Ramos (cell line): ENCODE measurements around the gene NKAIN4.

Experiments used
- in situ Hi-C: fragments of 300-500 bp; cut with MboI; formaldehyde crosslinking; loops from one replicate; pipeline ENCODE4 v1.14.3; 2022; ENCODE audit warnings: low sequenced_read_pairs; ENCODE audit not compliant: unreplicated experiment

Gene NKAIN4

GRCh38 chr20:63276956-63277355 is 22.7 kb upstream of the NKAIN4 start:
- in situ Hi-C loops: no loop called here

- in situ Hi-C loops: no loop called here
Observed at GRCh38 chr20:63275825-63276224, 21.6 kb upstream of the NKAIN4 start.

GRCh38 chr20:63274381-63275228 is 20.3 kb upstream of the NKAIN4 start:
- in situ Hi-C loops: no loop called here

- in situ Hi-C loops: no loop called here
Observed at GRCh38 chr20:63273635-63274380, 19.5 kb upstream of the NKAIN4 start.

- in situ Hi-C loops: no loop called here
Observed at GRCh38 chr20:63273059-63273579, 18.9 kb upstream of the NKAIN4 start.

GRCh38 chr20:63272105-63273058 is 18.1 kb upstream of the NKAIN4 start, which contains the start of gene ARFGAP1:
TSS of gene ARFGAP1 (plus strand) at chr20:63272813. CDS start at chr20:63275581, 2,768 bp downstream.
- in situ Hi-C loops: no loop called here

- in situ Hi-C loops: no loop called here
Observed at GRCh38 chr20:63270606-63271325, 16.5 kb upstream of the NKAIN4 start.

GRCh38 chr20:63269724-63270123 is 15.5 kb upstream of the NKAIN4 start:
- in situ Hi-C loops: no loop called here

GRCh38 chr20:63268671-63269439 is 14.6 kb upstream of the NKAIN4 start:
- in situ Hi-C loops: no loop called here

GRCh38 chr20:63268256-63268655 is 14.0 kb upstream of the NKAIN4 start:
- in situ Hi-C loops: no loop called here

GRCh38 chr20:63267691-63268090 is 13.4 kb upstream of the NKAIN4 start:
- in situ Hi-C loops: no loop called here

- in situ Hi-C loops: no loop called here
Observed at GRCh38 chr20:63265891-63266515, 11.7 kb upstream of the NKAIN4 start.

GRCh38 chr20:63264519-63264918 is 10.3 kb upstream of the NKAIN4 start:
- in situ Hi-C loops: no loop called here

GRCh38 chr20:63264000-63264399 is 9.7 kb upstream of the NKAIN4 start:
- in situ Hi-C loops: no loop called here

GRCh38 chr20:63262836-63263235 is 8.6 kb upstream of the NKAIN4 start:
- in situ Hi-C loops: no loop called here

- in situ Hi-C loops: no loop called here
Observed at GRCh38 chr20:63261795-63262528, 7.7 kb upstream of the NKAIN4 start.

GRCh38 chr20:63261060-63261794 is 7.0 kb upstream of the NKAIN4 start:
- in situ Hi-C loops: no loop called here
